ENCODE data around the gene IGFL2. TPM values are rescaled to one million over a fixed set of nuclear protein-coding genes. Genes with fewer than 3 reads are reported as not detected.

IGFL2 gene
- polyA plus RNA-seq, 1 of the 3 experiments (the other 2 are of a cell fraction): 0.23 TPM

DNA sequence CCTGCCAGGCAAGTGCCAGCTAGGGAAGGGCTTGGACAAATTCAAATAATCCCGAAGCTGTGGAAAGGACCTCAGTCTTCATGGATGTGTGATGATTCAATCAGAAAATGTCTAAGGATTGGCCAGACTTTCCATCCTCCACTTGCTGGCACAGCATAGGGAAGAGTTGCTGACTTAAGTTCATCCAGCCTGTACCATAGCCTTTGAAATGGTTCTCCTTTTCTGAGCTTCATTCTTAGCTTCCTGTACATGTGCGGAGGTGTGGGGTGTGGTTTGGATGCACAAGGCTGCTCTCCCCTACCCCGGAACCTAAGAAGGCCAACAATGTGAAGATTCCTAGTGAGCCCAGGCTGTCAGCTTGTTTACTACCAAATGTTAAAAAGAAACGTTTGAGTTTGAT is 22.6 kb upstream of the IGFL2 start:
- Histone ChIP-seq H3K36me3 (replicated peaks in 1 of 2; ENCODE audit: control insufficient read depth in 1 of 2, insufficient read depth in 2 of 2, low read length in 1 of 2) (no peaks in the 10 kb centered on the region), H3K4me1 (ENCODE audit: control insufficient read depth in 1 of 2, insufficient read depth in 2 of 2, low read depth in 1 of 2, low read length in 1 of 2) (peaks cover 0 to 5% of the 10 kb centered on the region in 2 experiments; a peak in 1 of 4 replicates), H3K79me2 (ENCODE audit: insufficient read depth) (no peaks in the 10 kb centered on the region), H4K20me1 (ENCODE audit: insufficient read depth) (no peaks in the 10 kb centered on the region), H3F3A (replicated peaks; ENCODE audit: insufficient read depth) (peaks cover 13% of the 10 kb centered on the region), H3K9me2 (no peaks in the 10 kb centered on the region), H3K4me2 (0 out of 2 replicates have a peak overlapping the region, but pooled peaks have one; percentile 4), H3K4me3 (ENCODE audit: low read depth in 2 of 2, low read length in 1 of 2) (no peak overlapping the region), H3K27me3 (ENCODE audit: insufficient read depth) (no peaks in the 10 kb centered on the region), H2AFZ (ENCODE audit: low read depth) (no peak overlapping the region), H3K9me3 (no peaks in the 10 kb centered on the region), H3K27ac (ENCODE audit: low read depth in 2 of 2, low read length in 1 of 2) (no peak overlapping the region), H3K9ac (no peak overlapping the region)
- WGBS (ENCODE audit: low lambda C conversion rate): 21% methylated on average over 4 of the region's 4 CpGs
- no peak for DNase-seq
- ChIA-PET CTCF (interaction anchor here (1.1 kb wide), 1 partner anchor 96 kb away, joined by 4 read pairs; no protein-coding TSS in a partner anchor), POLR2A (no interaction called here)
- TF ChIP-seq, protein P1, sequence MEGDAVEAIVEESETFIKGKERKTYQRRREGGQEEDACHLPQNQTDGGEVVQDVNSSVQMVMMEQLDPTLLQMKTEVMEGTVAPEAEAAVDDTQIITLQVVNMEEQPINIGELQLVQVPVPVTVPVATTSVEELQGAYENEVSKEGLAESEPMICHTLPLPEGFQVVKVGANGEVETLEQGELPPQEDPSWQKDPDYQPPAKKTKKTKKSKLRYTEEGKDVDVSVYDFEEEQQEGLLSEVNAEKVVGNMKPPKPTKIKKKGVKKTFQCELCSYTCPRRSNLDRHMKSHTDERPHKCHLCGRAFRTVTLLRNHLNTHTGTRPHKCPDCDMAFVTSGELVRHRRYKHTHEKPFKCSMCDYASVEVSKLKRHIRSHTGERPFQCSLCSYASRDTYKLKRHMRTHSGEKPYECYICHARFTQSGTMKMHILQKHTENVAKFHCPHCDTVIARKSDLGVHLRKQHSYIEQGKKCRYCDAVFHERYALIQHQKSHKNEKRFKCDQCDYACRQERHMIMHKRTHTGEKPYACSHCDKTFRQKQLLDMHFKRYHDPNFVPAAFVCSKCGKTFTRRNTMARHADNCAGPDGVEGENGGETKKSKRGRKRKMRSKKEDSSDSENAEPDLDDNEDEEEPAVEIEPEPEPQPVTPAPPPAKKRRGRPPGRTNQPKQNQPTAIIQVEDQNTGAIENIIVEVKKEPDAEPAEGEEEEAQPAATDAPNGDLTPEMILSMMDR (IDR thresholded peaks at IDR 0.05): no peak
- TF ChIP-seq MXI1 (IDR thresholded peaks at IDR 0.05; ENCODE audit: low read depth, low read length): no peak
- TF ChIP-seq, protein P2, sequence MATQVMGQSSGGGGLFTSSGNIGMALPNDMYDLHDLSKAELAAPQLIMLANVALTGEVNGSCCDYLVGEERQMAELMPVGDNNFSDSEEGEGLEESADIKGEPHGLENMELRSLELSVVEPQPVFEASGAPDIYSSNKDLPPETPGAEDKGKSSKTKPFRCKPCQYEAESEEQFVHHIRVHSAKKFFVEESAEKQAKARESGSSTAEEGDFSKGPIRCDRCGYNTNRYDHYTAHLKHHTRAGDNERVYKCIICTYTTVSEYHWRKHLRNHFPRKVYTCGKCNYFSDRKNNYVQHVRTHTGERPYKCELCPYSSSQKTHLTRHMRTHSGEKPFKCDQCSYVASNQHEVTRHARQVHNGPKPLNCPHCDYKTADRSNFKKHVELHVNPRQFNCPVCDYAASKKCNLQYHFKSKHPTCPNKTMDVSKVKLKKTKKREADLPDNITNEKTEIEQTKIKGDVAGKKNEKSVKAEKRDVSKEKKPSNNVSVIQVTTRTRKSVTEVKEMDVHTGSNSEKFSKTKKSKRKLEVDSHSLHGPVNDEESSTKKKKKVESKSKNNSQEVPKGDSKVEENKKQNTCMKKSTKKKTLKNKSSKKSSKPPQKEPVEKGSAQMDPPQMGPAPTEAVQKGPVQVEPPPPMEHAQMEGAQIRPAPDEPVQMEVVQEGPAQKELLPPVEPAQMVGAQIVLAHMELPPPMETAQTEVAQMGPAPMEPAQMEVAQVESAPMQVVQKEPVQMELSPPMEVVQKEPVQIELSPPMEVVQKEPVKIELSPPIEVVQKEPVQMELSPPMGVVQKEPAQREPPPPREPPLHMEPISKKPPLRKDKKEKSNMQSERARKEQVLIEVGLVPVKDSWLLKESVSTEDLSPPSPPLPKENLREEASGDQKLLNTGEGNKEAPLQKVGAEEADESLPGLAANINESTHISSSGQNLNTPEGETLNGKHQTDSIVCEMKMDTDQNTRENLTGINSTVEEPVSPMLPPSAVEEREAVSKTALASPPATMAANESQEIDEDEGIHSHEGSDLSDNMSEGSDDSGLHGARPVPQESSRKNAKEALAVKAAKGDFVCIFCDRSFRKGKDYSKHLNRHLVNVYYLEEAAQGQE (IDR thresholded peaks at IDR 0.05; ENCODE audit: low read depth, low read length): no peak
- TF ChIP-seq TAF1 (IDR thresholded peaks at IDR 0.05; ENCODE audit: borderline replicate concordance, low read depth, low read length): no peak
- no peak for TF ChIP-seq ELF1 (IDR thresholded peaks at IDR 0.05)
- TF ChIP-seq, protein P3, sequence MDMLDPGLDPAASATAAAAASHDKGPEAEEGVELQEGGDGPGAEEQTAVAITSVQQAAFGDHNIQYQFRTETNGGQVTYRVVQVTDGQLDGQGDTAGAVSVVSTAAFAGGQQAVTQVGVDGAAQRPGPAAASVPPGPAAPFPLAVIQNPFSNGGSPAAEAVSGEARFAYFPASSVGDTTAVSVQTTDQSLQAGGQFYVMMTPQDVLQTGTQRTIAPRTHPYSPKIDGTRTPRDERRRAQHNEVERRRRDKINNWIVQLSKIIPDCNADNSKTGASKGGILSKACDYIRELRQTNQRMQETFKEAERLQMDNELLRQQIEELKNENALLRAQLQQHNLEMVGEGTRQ (IDR thresholded peaks at IDR 0.05; ENCODE audit: borderline replicate concordance, low read depth, low read length): no peak
- TF ChIP-seq RFX5 (IDR thresholded peaks at IDR 0.05; ENCODE audit: low read length): no peak
- TF ChIP-seq FOXJ3 (CRISPR knock-in tag; IDR thresholded peaks at IDR 0.05): no peak
- TF ChIP-seq EP300 (IDR thresholded peaks at IDR 0.05; ENCODE audit: borderline replicate concordance in 1 of 2, low read depth in 1 of 2, low read length in 1 of 2): no peak
- no peak for TF ChIP-seq GABPA (IDR thresholded peaks at IDR 0.05; ENCODE audit: low read depth)
- TF ChIP-seq RAD21 (IDR thresholded peaks at IDR 0.05; ENCODE audit: low read length): no peak
- TF ChIP-seq EZH2phosphoT487 (IDR thresholded peaks at IDR 0.05; ENCODE audit: borderline replicate concordance, low read depth): no peak
- no peak for TF ChIP-seq YY1 (IDR thresholded peaks at IDR 0.05; ENCODE audit: low read depth)
- no peak for TF ChIP-seq RXRA (IDR thresholded peaks at IDR 0.05; ENCODE audit: borderline replicate concordance, low read depth)
